ENCODE measurements around the gene UVRAG.

DNA sequence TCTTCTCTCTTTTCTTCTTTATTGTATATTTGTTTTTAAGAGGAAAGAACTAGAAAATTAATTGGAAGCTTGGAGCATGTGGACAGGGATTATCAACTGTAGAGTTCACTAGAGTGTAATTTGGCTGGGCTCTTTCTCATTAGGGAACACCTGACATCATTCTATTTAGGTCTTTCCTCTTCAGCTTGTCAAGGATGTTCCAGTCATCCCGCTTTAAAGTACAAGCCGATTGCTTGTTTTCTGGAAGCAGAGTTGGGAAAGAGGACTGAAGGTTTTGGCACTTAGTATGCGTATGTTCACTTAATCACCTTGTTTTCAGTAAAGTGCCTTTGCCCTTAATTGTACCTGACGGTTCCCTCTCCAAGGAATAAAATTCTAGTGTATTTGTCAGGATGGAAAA is 279.7 kb downstream of the UVRAG start:
- TF ChIP-seq, protein P1, sequence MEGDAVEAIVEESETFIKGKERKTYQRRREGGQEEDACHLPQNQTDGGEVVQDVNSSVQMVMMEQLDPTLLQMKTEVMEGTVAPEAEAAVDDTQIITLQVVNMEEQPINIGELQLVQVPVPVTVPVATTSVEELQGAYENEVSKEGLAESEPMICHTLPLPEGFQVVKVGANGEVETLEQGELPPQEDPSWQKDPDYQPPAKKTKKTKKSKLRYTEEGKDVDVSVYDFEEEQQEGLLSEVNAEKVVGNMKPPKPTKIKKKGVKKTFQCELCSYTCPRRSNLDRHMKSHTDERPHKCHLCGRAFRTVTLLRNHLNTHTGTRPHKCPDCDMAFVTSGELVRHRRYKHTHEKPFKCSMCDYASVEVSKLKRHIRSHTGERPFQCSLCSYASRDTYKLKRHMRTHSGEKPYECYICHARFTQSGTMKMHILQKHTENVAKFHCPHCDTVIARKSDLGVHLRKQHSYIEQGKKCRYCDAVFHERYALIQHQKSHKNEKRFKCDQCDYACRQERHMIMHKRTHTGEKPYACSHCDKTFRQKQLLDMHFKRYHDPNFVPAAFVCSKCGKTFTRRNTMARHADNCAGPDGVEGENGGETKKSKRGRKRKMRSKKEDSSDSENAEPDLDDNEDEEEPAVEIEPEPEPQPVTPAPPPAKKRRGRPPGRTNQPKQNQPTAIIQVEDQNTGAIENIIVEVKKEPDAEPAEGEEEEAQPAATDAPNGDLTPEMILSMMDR (IDR thresholded peaks at IDR 0.05): no peak
- TF ChIP-seq EZH2 (IDR thresholded peaks at IDR 0.05; ENCODE audit: borderline replicate concordance, insufficient read depth, low read depth, low read length, poor library complexity, severe bottlenecking): no peak
